Panc1 (cell line): Measurements from ENCODE around the gene AZGP1. TPM values are rescaled to one million over a fixed set of nuclear protein-coding genes. Genes with fewer than 3 reads are reported as not detected.

ENCODE experiments used
- ATAC-seq: fragments of 200-7000 bp; cut with Tn5 transposase; 2 replicates; pipeline ENCODE4 v1.9.1; 2020; ENCODE audit warnings: mild to moderate bottlenecking, moderate library complexity
- BruUV-seq: library from RNA; stranded (reverse); fragments of 400-500 nt; replicated peaks from 2 replicates; lab custom pipeline; 2021; lab: Mats Ljungman, UMichigan
- CTCF ChIA-PET: fragments of 300-600 bp; sonication (Branson Sonifier 250); formaldehyde crosslinking; loops from one replicate; lab custom pipeline; 2022; ENCODE audit warnings: antibody characterized with exemption; lab: Charles Lee
- POLR2A ChIA-PET: fragments of 300-600 bp; sonication (Branson Sonifier 250); formaldehyde crosslinking; loops from one replicate; lab custom pipeline; 2022; ENCODE audit warnings: antibody characterized with exemption; lab: Charles Lee
- DNase-seq: peaks from one replicate; pipeline ENCODE4 v3.0.0-alpha.2; 2010; ENCODE audit warnings: low read depth, low spot score
- H3K27ac ChIP-seq: 2 replicates; pipeline ENCODE4 v1.5.1; 2011; ENCODE audit warnings: mild to moderate bottlenecking, low read length, inconsistent platforms
- H3K27me3 ChIP-seq: fragments of 200-500 bp; sonication (Bioruptor generic); 2 replicates; pipeline ENCODE4 v1.6.0; 2014; ENCODE audit warnings: low read length, inconsistent platforms; ENCODE audit not compliant: control insufficient read depth, insufficient read depth
- H3K36me3 ChIP-seq: fragments of 200-500 bp; sonication (Bioruptor generic); 2 replicates; pipeline ENCODE4 v1.5.1; 2014; ENCODE audit warnings: inconsistent platforms, mild to moderate bottlenecking, low read length, moderate library complexity; ENCODE audit not compliant: control insufficient read depth, insufficient read depth
- H3K4me1 ChIP-seq: 2 replicates; pipeline ENCODE4 v1.5.1; 2011; ENCODE audit warnings: inconsistent platforms, mild to moderate bottlenecking, low read length, moderate library complexity; ENCODE audit not compliant: control insufficient read depth, insufficient read depth
- H3K4me3 ChIP-seq, 2 experiments: 2 replicates each; pipeline ENCODE4 v1.5.1; 2011 to 2012; ENCODE audit warnings: low read depth in 2 of 2, low read length in 2 of 2, mild to moderate bottlenecking in 2 of 2, inconsistent platforms in 1 of 2, moderate library complexity in 1 of 2
- H3K9me3 ChIP-seq: fragments of 200-500 bp; sonication (Bioruptor generic); 2 replicates; pipeline ENCODE4 v1.5.1; 2014; ENCODE audit warnings: low read depth, mild to moderate bottlenecking, inconsistent platforms, low read length, moderate library complexity; ENCODE audit not compliant: control insufficient read depth, insufficient read depth
- CTCF ChIP-seq: fragments of 450-650 bp; IDR thresholded peaks from 2 replicates; pipeline ENCODE4 v1.5.1; 2017; ENCODE audit warnings: mild to moderate bottlenecking
- POLR2AphosphoS5 ChIP-seq: IDR thresholded peaks from 2 replicates; pipeline ENCODE4 v1.6.1; 2012; ENCODE audit warnings: mild to moderate bottlenecking, low read depth, low read length, moderate library complexity
- SIN3A ChIP-seq: IDR thresholded peaks from 2 replicates; pipeline ENCODE4 v1.6.1; 2012; ENCODE audit warnings: low read depth, mild to moderate bottlenecking, low read length, moderate library complexity, borderline replicate concordance; ENCODE audit not compliant: insufficient read depth
- TCF7L2 ChIP-seq: IDR thresholded peaks from 2 replicates; pipeline ENCODE4 v1.6.1; 2011; ENCODE audit warnings: mild to moderate bottlenecking, low read depth, low read length, inconsistent platforms
- in situ Hi-C: cut with HindIII; loops from 2 replicates; pipeline ENCODE4 v1.10.0; 2016; ENCODE audit warnings: low sequenced_read_pairs, low pct_unique_long_range_greater_than_20kb
- intact Hi-C: fragments of 100-400 bp; cut with micrococcal nuclease; formaldehyde crosslinking; loops from one replicate; pipeline ENCODE4 v1.10.0; 2022; ENCODE audit not compliant: unreplicated experiment
- total RNA-seq: library from RNA; stranded (reverse); gene quantifications from one replicate; pipeline ENCODE4 v1.2.1, GENCODE V29; 2021; ENCODE audit not compliant: unreplicated experiment
- TF ChIP-seq, protein P1 (sequence below), 2 experiments: IDR thresholded peaks; 2 replicates each; pipeline ENCODE4 v1.6.1; 2011 to 2012; ENCODE audit warnings: low read depth in 2 of 2, control low read depth in 1 of 2, low read length in 1 of 2, mild to moderate bottlenecking in 1 of 2, moderate library complexity in 1 of 2; ENCODE audit not compliant: insufficient read depth in 1 of 2

AZGP1 gene
- total RNA-seq, 1 experiment from 2014 or later, result 0.49 TPM

DNA sequence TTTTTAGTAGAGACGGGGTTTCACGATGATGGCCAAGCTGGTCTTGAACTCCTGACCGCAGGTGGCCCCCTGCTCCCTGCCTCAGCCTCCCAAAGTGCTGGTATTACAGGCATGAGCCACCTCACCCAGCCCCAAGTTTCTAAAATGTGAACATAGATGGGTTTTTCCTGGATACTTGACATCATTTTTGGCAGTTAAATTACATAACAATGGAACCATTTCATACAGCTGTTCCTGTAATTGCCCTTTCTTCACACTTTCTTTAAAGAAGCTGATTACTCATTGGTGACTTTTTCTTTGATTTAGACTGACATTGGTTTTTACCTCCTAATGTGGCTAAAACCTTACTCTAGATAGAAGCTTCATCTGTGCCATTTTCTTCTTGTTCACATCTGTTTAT is 45.5 kb upstream of the AZGP1 start:
- ATAC-seq (no peak), DNase-seq (no peak)
- no TSS peak for BruUV-seq
- Histone ChIP-seq H3K27me3 (no peaks in the 10 kb centered on the region), H3K27ac (no peak overlapping the region), H3K36me3 (peaks cover 10% of the 10 kb centered on the region), H3K4me3 (no peak overlapping the region), H3K4me1 (peaks cover 15% of the 10 kb centered on the region), H3K9me3 (no peaks in the 10 kb centered on the region)
- ChIA-PET CTCF (no interaction called here), POLR2A (interaction anchor here (0.7 kb wide), 1 partner anchor 102 kb away, joined by 8 read pairs; the partner anchor contains the start of gene TRIM4)
- no peak for TF ChIP-seq SIN3A
- no peak for TF ChIP-seq CTCF
- TF ChIP-seq TCF7L2, result no peak
- in situ Hi-C loops, result no loop called here
- intact Hi-C loops, result no loop called here

DNA sequence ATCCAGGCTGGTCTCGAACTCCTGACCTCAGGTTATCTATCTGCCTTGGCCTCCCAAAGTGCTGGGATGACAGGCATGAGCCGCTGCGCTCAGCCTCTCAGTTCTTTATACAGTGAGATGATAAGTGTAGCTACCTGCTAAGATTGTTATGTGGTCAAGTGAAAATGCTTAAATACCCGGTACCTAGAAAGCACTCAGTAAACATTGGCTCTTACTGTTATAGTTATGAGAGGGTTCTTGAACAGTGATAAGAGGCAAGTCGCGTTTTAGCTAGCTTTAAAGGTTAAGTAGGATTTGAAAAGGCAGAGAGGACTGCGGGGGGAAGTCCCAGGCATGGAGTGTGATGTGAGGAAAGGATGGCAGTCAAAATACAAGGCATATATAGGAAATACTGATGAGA is 44.1 kb upstream of the AZGP1 start:
- H3K36me3 ChIP-seq, result peaks cover 4% of the 10 kb centered on the region
- BruUV-seq, result no TSS peak
- ChIA-PET POLR2A (interaction anchor here (0.6 kb wide), 1 partner anchor 262 kb away, joined by 20 read pairs; no protein-coding TSS in a partner anchor), CTCF (interaction anchor here (0.7 kb wide), 1 partner anchor 24 kb away, joined by 3 read pairs; no protein-coding TSS in a partner anchor)
- H3K4me3 ChIP-seq, result no peak overlapping the region
- H3K27me3 ChIP-seq, result no peaks in the 10 kb centered on the region
- in situ Hi-C loops, result no loop called here
- H3K9me3 ChIP-seq, result no peaks in the 10 kb centered on the region
- TF ChIP-seq TCF7L2, result no peak
- TF ChIP-seq, protein P1, sequence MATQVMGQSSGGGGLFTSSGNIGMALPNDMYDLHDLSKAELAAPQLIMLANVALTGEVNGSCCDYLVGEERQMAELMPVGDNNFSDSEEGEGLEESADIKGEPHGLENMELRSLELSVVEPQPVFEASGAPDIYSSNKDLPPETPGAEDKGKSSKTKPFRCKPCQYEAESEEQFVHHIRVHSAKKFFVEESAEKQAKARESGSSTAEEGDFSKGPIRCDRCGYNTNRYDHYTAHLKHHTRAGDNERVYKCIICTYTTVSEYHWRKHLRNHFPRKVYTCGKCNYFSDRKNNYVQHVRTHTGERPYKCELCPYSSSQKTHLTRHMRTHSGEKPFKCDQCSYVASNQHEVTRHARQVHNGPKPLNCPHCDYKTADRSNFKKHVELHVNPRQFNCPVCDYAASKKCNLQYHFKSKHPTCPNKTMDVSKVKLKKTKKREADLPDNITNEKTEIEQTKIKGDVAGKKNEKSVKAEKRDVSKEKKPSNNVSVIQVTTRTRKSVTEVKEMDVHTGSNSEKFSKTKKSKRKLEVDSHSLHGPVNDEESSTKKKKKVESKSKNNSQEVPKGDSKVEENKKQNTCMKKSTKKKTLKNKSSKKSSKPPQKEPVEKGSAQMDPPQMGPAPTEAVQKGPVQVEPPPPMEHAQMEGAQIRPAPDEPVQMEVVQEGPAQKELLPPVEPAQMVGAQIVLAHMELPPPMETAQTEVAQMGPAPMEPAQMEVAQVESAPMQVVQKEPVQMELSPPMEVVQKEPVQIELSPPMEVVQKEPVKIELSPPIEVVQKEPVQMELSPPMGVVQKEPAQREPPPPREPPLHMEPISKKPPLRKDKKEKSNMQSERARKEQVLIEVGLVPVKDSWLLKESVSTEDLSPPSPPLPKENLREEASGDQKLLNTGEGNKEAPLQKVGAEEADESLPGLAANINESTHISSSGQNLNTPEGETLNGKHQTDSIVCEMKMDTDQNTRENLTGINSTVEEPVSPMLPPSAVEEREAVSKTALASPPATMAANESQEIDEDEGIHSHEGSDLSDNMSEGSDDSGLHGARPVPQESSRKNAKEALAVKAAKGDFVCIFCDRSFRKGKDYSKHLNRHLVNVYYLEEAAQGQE (IDR thresholded peaks at IDR 0.05; ENCODE audit: insufficient read depth in 1 of 2, low read depth in 2 of 2, low read length in 1 of 2), result no peak
- no peak for TF ChIP-seq CTCF
- TF ChIP-seq SIN3A, result no peak
- TF ChIP-seq POLR2AphosphoS5, result no peak
- DNase-seq, result no peak
- no peak overlapping the region for H3K27ac ChIP-seq
- H3K4me1 ChIP-seq, result peaks cover 18% of the 10 kb centered on the region
- no peak for ATAC-seq
- intact Hi-C loops, result no loop called here
